GM18502 (cell line): ENCODE data around the gene RBP3.

Source experiments
- ATAC-seq: cut with Tn5 transposase; IDR thresholded peaks from one replicate; pipeline ENCODE4 v1.9.1; 2021; ENCODE audit warnings: mild to moderate bottlenecking; ENCODE audit not compliant: unreplicated experiment, poor library complexity

RBP3 gene

DNA sequence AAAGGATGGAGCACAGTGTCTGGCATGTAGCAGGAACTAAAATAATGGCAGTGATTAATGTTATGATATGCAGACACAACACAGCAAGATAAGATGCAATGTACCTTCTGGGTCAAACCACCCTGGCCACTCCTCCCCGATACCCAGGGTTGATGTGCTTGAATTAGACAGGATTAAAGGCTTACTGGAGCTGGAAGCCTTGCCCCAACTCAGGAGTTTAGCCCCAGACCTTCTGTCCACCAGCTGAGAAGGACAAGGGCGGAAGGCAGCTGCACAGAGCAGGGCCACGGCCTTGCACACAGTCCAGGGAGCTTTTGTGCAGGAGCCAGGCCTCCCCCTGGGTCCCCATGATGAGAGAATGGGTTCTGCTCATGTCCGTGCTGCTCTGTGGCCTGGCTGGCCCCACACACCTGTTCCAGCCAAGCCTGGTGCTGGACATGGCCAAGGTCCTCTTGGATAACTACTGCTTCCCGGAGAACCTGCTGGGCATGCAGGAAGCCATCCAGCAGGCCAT is at the start of gene RBP3:
Gene RBP3, plus strand, starts transcription at position 226 of the 514 bp plus-strand sequence. Its CDS starts 122 bp downstream, at position 348.
- ATAC-seq, result no peak

- no peak for ATAC-seq
Observed at GRCh38 chr10:47298715-47299114, 49.4 kb upstream of the RBP3 start.

DNA sequence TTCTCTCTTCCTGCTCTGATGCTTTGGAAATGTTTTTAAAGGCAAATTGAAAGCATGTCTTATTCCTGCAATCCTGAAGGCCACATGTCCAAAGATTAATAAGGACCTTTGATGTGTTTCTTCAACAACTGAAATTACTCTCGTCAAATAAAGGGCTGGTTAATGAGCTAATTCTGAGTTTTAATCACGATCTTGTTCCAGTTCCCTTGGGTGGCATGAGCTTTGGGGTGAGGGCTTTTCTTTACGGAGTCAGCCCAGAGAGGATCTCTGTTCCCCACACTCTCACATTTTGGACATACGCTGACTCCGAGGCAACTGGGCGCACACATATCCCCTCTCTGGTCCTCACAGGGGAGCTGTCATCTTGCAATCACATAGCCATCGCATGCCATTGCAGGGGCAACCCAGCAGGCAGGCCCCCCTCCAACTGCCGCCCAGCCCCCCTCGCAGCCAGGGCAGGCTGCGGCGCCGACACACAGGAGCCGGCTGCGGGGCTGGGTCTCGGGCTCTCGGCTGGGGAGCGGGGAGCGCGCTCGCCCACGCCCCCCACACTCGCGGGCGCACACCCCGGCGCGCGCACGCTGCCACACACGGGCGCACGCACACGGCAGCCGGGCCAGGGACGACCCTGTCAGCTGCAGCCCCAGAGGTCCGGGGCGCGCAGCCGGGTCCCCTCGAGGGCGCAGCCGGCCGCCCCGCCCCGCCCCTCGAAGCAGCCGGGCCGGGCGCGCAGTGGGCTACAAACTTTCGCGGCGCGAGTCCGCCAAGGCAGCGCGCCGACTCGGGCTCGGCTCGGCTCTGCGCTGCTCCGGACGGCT is 48.3 kb upstream of the RBP3 start, which contains the start of gene GDF10:
Gene GDF10, plus strand, starts transcription at position 587 of the 818 bp plus-strand sequence. CDS start 455 bp downstream, outside the sequence.
- no peak for ATAC-seq

DNA sequence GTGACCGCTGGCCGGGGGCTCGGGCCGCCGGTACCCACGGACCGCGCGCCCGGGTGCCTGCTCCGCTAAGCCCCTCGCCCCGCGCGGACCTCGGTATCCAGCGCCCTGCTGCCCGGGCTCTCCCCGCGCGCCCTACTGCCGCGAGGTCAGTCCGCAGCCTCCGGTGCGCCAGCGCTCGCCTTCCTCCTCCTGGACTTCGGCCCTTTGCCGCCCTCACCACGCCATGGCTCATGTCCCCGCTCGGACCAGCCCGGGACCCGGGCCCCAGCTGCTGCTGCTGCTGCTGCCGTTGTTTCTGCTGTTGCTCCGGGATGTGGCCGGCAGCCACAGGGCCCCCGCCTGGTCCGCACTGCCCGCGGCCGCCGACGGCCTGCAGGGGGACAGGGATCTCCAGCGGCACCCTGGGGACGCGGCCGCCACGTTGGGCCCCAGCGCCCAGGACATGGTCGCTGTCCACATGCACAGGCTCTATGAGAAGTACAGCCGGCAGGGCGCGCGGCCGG is 47.7 kb upstream of the RBP3 start:
- no peak for ATAC-seq

DNA sequence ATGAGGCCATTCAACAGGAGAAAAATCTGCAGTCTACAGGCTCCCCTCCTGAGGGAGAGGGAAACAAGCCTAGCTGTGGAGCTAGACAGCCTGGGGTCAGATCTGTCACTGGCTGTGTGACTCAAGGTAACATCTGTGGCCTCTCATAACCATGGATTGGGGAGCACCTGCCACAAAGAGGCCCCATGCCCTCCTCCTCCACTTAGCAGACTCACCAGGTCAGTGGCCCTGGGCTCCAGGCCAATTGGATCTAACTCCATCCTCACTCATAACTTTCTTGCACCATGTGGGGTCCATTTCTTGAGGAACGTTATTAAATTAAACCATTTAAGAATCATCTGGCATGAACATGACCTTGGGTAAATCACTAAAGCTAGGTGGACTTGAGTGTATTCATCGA is 46.3 kb upstream of the RBP3 start:
- ATAC-seq, result no peak

GRCh38 chr10:47303105-47303504 is 45.1 kb upstream of the RBP3 start:
- no peak for ATAC-seq

DNA sequence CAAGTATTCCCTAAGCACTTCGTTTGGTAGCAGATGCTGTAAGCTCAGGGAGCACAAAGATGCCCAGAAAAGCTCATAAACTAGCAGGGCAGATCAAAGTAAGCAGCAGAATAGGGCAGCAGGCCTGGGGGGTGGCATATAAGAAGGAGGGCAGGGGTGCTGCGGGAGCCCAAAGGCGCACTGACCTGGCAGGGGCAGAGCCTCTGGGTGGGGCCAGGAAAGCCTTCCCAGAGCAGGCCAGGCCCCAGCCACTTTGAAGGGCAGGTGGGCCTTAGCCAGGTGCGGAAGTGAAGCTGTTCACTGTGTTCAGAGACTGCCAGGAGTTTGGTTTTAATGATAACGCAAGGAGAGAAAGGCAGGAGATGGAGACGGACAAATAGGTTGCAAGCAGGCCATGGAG is 44.3 kb upstream of the RBP3 start:
- ATAC-seq, result no peak

- no peak for ATAC-seq
Observed at GRCh38 chr10:47305566-47305965, 42.6 kb upstream of the RBP3 start.

- no peak for ATAC-seq
Observed at GRCh38 chr10:47306387-47307210, 41.6 kb upstream of the RBP3 start.

DNA sequence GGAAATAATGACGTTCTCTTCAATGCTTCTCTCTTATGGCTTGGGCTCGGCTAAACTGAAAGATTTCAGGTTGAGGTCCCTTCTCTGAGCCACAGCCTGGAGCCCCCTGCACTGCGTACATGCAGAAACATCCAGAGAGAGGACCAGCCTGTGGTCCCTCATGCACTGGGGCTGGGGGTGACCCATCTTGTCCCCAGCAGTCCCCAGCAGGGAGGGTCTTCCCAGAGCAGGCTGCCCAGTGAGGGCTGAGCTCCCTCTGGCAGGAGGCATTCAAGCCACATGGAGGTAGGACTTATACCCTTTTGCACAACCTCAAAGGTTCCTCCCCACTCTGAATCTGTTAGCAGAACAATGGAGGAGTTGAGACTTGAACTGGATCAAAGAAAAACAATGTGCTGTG is 40.8 kb upstream of the RBP3 start:
- ATAC-seq, result no peak

GRCh38 chr10:47308775-47309174 is 39.4 kb upstream of the RBP3 start:
- no peak for ATAC-seq

DNA sequence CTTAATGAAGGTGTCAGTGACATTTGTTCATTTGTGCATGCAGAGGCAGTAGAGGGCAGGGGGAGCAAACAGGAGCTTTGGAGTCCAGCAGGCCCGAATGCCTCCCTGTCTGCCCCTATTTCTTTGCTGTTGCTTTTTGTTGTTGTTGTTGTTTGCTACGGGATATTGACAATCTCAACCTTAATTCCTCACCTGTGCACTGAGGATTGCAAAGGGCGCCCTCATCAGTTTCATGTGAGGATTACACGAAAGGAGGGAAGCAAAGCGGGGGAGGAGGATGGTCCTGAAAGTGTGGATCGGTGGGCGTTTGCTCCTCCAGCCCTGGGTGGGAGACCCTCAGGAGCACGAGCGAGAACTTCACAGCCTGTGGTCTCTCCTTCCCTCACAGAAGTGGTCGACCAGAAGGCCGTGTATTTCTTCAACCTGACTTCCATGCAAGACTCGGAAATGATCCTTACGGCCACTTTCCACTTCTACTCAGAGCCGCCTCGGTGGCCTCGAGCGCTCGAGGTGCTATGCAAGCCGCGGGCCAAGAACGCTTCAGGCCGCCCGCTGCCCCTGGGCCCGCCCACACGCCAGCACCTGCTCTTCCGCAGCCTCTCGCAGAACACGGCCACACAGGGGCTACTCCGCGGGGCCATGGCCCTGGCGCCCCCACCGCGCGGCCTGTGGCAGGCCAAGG is 38.6 kb upstream of the RBP3 start:
- ATAC-seq, result no peak

DNA sequence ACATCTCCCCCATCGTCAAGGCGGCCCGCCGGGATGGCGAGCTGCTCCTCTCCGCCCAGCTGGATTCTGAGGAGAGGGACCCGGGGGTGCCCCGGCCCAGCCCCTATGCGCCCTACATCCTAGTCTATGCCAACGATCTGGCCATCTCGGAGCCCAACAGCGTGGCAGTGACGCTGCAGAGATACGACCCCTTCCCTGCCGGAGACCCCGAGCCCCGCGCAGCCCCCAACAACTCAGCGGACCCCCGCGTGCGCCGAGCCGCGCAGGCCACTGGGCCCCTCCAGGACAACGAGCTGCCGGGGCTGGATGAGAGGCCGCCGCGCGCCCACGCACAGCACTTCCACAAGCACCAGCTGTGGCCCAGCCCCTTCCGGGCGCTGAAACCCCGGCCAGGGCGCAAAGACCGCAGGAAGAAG is 38.1 kb upstream of the RBP3 start:
- ATAC-seq, result no peak

DNA sequence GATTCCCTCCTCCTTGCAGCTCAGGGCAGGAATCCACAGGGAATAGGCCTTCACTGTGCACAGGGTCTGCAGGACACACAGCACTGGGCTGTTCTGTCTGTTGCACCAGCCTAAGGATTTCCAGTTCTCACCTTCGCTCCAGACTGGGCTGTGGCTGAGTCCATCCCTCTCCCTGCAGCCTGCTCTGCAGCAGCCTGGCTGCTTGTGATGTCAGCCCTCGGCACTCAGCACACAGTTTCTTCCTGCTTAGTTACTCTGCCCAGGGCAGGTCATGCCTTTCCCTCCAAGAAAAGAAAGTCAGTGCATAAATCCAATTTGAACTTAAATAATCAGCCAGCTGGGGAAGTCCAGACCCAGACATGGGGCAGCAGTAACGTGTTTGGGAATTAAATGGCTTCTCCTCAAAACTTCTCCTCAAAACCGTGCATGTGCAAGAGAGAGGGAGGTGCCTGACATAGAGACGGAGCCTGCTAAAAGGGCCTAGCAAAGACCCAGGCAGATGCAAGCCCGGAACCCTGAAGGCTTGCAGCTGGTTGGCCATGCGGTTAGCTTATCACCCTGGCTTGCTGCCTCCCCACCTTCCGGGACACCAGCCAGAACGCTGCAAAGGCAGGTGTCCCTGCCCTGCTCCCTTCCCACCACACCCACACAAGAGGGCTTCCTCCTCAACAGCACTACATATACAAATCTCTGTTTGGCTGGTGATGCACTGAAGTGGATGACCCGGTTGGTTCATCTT is 36.8 kb upstream of the RBP3 start:
- ATAC-seq, result no peak

DNA sequence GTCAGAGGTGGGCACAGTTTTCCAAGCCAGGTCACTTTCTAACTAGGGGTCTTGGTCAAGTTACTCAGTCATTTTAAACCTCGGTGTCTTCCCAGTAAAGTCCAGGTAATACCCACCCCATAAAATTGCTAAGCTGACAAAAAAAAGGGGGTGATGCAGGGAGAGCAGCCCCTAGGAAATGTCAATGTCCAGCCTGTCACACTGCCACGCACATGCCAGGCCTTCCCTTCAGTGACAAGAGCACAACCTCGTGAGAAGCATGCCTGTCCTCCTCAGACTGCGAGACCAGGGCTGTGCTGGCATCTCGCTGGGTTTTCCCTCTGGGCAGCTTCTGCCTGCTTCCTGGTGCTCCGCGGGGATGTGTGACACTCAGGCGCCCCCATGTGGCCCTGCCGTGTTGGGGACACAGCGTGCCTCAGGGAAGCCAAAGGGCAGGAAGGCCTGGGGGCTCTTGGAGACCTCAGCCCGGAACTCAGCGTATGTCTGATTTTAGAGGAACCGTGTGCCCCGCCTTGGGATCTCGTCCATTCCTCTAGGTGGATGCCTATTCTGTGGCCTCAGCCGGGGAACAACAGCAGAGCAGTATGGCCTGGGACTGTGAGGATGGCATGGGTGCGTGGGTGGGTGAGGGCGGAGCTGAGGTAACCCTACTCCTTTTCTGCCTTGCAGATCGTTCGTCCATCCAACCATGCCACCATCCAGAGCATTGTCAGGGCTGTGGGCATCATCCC is 36.1 kb upstream of the RBP3 start:
- peak; percentile 75 for ATAC-seq

GRCh38 chr10:47312663-47312995 is 35.5 kb upstream of the RBP3 start:
- ATAC-seq, result no peak

DNA sequence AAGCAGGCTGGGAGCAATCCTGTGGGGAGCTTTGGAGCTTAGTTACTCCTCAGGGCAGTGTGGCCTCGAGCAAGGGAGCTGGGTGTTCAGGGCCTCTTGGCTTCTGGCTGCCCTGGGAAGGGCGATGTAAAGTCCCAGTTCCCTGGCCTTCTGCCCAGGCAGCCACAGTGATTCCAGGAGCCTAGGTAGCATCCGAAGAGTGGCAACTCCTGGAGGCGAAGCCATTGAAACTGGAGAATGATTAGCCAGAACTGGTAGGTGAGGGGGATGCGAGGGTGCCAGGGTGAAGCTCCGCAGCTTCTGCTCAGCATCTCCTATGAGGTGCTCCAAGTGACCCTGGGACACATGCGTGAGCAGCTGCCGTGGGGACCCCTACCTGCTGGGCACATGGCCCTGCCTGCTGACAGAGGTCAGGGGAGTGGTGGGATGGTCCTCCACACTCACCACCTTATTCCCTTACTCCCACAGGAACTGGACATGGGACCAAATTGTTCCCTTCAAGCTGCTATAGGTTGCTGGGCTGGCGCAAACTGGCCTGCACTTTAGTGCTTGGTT is 33.7 kb upstream of the RBP3 start:
- ATAC-seq, result no peak

- no peak for ATAC-seq
Observed at GRCh38 chr10:47315421-47315820, 32.7 kb upstream of the RBP3 start.

DNA sequence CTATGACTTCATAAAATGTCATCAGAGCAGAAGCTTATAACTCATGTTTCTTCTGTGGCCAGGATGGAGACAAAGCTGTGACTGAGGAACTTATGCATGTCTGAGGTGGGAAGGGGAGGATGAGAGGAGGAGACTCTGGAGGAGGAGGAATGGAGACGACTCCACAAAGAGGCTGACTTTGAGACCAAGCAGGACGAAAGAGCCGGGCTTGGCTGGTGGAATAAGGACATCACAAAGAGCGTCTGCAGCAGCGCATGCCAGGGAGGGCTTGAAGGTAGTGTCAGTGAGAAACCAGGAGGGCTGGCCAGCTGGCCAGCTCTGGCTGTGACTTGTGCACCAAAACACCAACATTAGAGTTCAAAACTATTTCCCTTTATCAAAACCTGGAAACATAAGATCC is 32.0 kb upstream of the RBP3 start:
- no peak for ATAC-seq
